ENCODE results near the gene ARSA.

The ARSA gene

GRCh38 chr22:50581031-50581949 lies 46.7 kb downstream of the ARSA start:
- Histone ChIP-seq H3K36me3 (replicated peaks) (no peaks in the 10 kb centered on the region), H3K27ac (no peak overlapping the region), H3K4me3 (ENCODE audit: low read depth, low read length) (peak overlapping the region; percentile 78), H3K27me3 (replicated peaks) (no peaks in the 10 kb centered on the region)
- DNase-seq = no peak
- no peak for TF ChIP-seq CTCF (IDR thresholded peaks at IDR 0.05; ENCODE audit: low read depth, low read length, missing control alignments)
- in situ Hi-C loops (cut with HindIII; ENCODE audit: low pct_ligation_motif_present, low sequenced_read_pairs) = no loop called here

- in situ Hi-C loops (cut with HindIII; ENCODE audit: low pct_ligation_motif_present, low sequenced_read_pairs) = no loop called here
- no peak for TF ChIP-seq CTCF (IDR thresholded peaks at IDR 0.05; ENCODE audit: low read depth, low read length, missing control alignments)
- H3K4me3 ChIP-seq (ENCODE audit: low read depth, low read length) = no peak overlapping the region
- H3K36me3 ChIP-seq (replicated peaks) = no peaks in the 10 kb centered on the region
- DNase-seq = no peak
- H3K27ac ChIP-seq = no peak overlapping the region
- H3K27me3 ChIP-seq (replicated peaks) = no peaks in the 10 kb centered on the region
Observed at GRCh38 chr22:50579752-50580151, 48.2 kb downstream of the ARSA start.

GRCh38 chr22:50578776-50579310 lies 49.1 kb downstream of the ARSA start:
- in situ Hi-C loops (cut with HindIII; ENCODE audit: low pct_ligation_motif_present, low sequenced_read_pairs) = no loop called here
- H3K36me3 ChIP-seq (replicated peaks) = no peaks in the 10 kb centered on the region
- TF ChIP-seq CTCF (IDR thresholded peaks at IDR 0.05; ENCODE audit: low read depth, low read length, missing control alignments) = no peak
- H3K27ac ChIP-seq = no peak overlapping the region
- no peaks in the 10 kb centered on the region for H3K27me3 ChIP-seq (replicated peaks)
- H3K4me3 ChIP-seq (ENCODE audit: low read depth, low read length) = no peak overlapping the region
- no peak for DNase-seq

GRCh38 chr22:50577987-50578775 lies 49.8 kb downstream of the ARSA start, which contains the start of gene CPT1B:
Gene CPT1B, minus strand, starts transcription at chr22:50578427. Its CDS starts 512 bp downstream, at chr22:50577915.
- H3K27ac ChIP-seq = no peak within 1 kb of the TSS
- no peak for DNase-seq
- in situ Hi-C loops (cut with HindIII; ENCODE audit: low pct_ligation_motif_present, low sequenced_read_pairs) = no loop called here
- H3K36me3 ChIP-seq (replicated peaks) = no peaks in the 10 kb centered on the region
- TF ChIP-seq CTCF (IDR thresholded peaks at IDR 0.05; ENCODE audit: low read depth, low read length, missing control alignments) = peak; percentile 20
- no peaks in the 10 kb centered on the region for H3K27me3 ChIP-seq (replicated peaks)
- H3K4me3 ChIP-seq (ENCODE audit: low read depth, low read length) = no peak within 1 kb of the TSS

GRCh38 chr22:50577697-50577986 lies 50.3 kb downstream of the ARSA start:
- no peaks in the 10 kb centered on the region for H3K27me3 ChIP-seq (replicated peaks)
- H3K27ac ChIP-seq = no peak overlapping the region
- H3K4me3 ChIP-seq (ENCODE audit: low read depth, low read length) = no peak overlapping the region
- no peak for DNase-seq
- no peak for TF ChIP-seq CTCF (IDR thresholded peaks at IDR 0.05; ENCODE audit: low read depth, low read length, missing control alignments)
- in situ Hi-C loops (cut with HindIII; ENCODE audit: low pct_ligation_motif_present, low sequenced_read_pairs) = no loop called here
- H3K36me3 ChIP-seq (replicated peaks) = no peaks in the 10 kb centered on the region
